Gastrocnemius medialis (tissue), 4 donors: ENCODE results near the gene CEBPA.

Experiments used
- POLR2A ChIP-seq, 2 donors: fragments of 450-650 bp; IDR thresholded peaks; one replicate each; pipeline ENCODE4 v1.6.1; 2017; ENCODE audit warnings: antibody characterized with exemption in 2 of 2, mild to moderate bottlenecking in 2 of 2, moderate library complexity in 2 of 2
- TF ChIP-seq, protein P1 (sequence below), 5 experiments: fragments of 450-650 bp in 3 of 5; fragments of 200-600 bp in 2 of 5; sonication (generic) in 2 of 5; IDR thresholded peaks in 4 of 5; conservative IDR thresholded peaks in 1 of 5; 1 replicate in 4 of 5; 2 replicates in 1 of 5; pipeline ENCODE4 v1.5.1; 2016 to 2019; ENCODE audit warnings: antibody characterized with exemption in 5 of 5, mild to moderate bottlenecking in 3 of 5, moderate library complexity in 3 of 5

DNA sequence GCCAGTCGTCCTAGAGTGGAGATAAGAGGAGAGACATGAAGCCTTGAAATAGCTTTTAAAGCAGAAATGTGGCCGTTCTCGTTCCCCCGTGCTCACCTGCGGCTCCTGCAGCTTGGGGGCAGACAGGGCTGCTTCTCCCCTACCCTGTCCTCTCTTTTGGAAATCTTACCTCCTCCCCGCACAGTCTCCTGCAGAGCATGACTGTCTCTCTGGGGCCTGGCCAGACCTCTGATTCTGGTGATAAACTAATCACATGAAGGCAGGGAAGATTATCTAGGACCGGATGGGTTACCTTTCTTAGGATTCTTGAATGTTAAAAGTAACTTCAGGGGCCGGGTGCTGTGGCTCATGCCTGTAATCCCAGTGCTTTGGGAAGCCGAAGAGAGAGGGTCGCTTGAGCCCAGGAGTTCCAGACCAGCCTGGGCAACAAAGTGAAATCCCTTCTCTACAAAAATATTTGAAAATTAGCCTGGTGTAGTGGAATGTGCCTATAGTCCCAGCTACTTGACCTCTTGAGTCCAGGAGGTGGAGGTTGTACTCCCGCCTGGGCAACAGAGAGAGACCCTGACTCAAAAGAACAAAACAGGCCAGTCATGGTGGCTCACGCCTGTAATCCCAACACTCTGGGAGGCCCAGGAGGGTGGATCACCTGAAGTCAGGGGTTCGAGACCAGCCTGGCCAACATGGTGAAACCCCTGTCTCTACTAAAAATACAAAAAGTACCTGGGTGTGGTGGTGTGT is 8.1 kb downstream of the CEBPA start:
- TF ChIP-seq, protein P1, sequence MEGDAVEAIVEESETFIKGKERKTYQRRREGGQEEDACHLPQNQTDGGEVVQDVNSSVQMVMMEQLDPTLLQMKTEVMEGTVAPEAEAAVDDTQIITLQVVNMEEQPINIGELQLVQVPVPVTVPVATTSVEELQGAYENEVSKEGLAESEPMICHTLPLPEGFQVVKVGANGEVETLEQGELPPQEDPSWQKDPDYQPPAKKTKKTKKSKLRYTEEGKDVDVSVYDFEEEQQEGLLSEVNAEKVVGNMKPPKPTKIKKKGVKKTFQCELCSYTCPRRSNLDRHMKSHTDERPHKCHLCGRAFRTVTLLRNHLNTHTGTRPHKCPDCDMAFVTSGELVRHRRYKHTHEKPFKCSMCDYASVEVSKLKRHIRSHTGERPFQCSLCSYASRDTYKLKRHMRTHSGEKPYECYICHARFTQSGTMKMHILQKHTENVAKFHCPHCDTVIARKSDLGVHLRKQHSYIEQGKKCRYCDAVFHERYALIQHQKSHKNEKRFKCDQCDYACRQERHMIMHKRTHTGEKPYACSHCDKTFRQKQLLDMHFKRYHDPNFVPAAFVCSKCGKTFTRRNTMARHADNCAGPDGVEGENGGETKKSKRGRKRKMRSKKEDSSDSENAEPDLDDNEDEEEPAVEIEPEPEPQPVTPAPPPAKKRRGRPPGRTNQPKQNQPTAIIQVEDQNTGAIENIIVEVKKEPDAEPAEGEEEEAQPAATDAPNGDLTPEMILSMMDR (IDR thresholded peaks at IDR 0.05 in 4 of 5, conservative IDR thresholded peaks at IDR 0.05 in 1 of 5) = no peak
- no peak for TF ChIP-seq POLR2A (IDR thresholded peaks at IDR 0.05)
